ENCODE results near the gene TANC2. TPM values are rescaled to one million over a fixed set of nuclear protein-coding genes. Genes with fewer than 3 reads are reported as not detected.
A peak's percentile ranks its signal among the peaks of the same experiment; 100 is the strongest.

TANC2 gene
- total and polyA plus RNA-seq, 2 of the 8 experiments (the other 6 are each of a cell fraction or from before 2014, with no cell fraction given) = 5.7 to 21.9 TPM

- TF ChIP-seq CEBPB (IDR thresholded peaks at IDR 0.05; ENCODE audit: low read depth, low read length) (peak; percentile 93), GABPA (IDR thresholded peaks at IDR 0.05; ENCODE audit: borderline replicate concordance, insufficient read depth, low read length) (no peak)
- H3K4me1 ChIP-seq (replicated peaks in 1 of 4; ENCODE audit: control insufficient read depth in 3 of 4, insufficient read depth in 4 of 4, low read length in 3 of 4) = no peaks in the 10 kb centered on the region
- no peak overlapping the region for H2BK120ac ChIP-seq (replicated peaks; ENCODE audit: low read depth, low read length)
- no peaks in the 10 kb centered on the region for H3K79me2 ChIP-seq (ENCODE audit: control insufficient read depth in 1 of 2, insufficient read depth in 2 of 2, low read length in 2 of 2)
- no peak overlapping the region for H3K4me2 ChIP-seq (ENCODE audit: insufficient read depth in 1 of 2, low read depth in 2 of 2, low read length in 2 of 2)
- H3K14ac ChIP-seq (ENCODE audit: insufficient read length) = no peak overlapping the region
- H2BK15ac ChIP-seq (ENCODE audit: low read length) = no peak overlapping the region
- H4K20me1 ChIP-seq (replicated peaks in 1 of 2; ENCODE audit: control insufficient read depth in 1 of 2, insufficient read depth in 2 of 2, low read length in 2 of 2) = no peaks in the 10 kb centered on the region
- no peak overlapping the region for H3K27ac ChIP-seq (ENCODE audit: low read depth, low read length)
- POLR2A ChIA-PET (ENCODE audit: partially characterized antibody) = no interaction called here
- no peaks in the 10 kb centered on the region for H3K27me3 ChIP-seq (replicated peaks in 1 of 4; ENCODE audit: control insufficient read depth in 3 of 4, extremely low read depth in 1 of 4, insufficient read depth in 3 of 4, low read length in 3 of 4)
- DNase-seq (ENCODE audit: low read depth in 1 of 2, low spot score in 2 of 2) (no peak), FAIRE-seq (no peak)
- no peak overlapping the region for H2BK20ac ChIP-seq (ENCODE audit: low read length)
- H3K4me3 ChIP-seq (ENCODE audit: extremely low read depth in 1 of 4, insufficient read depth in 2 of 4, low read depth in 3 of 4, low read length in 4 of 4) = no peak overlapping the region
- H3K4ac ChIP-seq (replicated peaks; ENCODE audit: insufficient read length, low read depth, low read length) = no peak overlapping the region
- H3K23ac ChIP-seq (ENCODE audit: insufficient read length) = no peak overlapping the region
- no peak overlapping the region for H2BK5ac ChIP-seq (ENCODE audit: low read depth, low read length)
- no peak overlapping the region for H3K18ac ChIP-seq (ENCODE audit: extremely low read depth, low read length)
- H4K91ac ChIP-seq (replicated peaks; ENCODE audit: insufficient read length, low read length) = no peak overlapping the region
- H2BK12ac ChIP-seq (ENCODE audit: low read depth, low read length) = no peak overlapping the region
- no peaks in the 10 kb centered on the region for H3K23me2 ChIP-seq (ENCODE audit: low read depth, low read length)
- no peak overlapping the region for H2AK5ac ChIP-seq (ENCODE audit: low read depth, low read length)
- H3K56ac ChIP-seq (replicated peaks; ENCODE audit: insufficient read length, low read depth, low read length) = no peak overlapping the region
- no peaks in the 10 kb centered on the region; a peak in 1 of 4 replicates for H3K9me3 ChIP-seq (ENCODE audit: insufficient read depth in 2 of 2, low read depth in 1 of 2, low read length in 1 of 2)
- no peak overlapping the region for H3K9ac ChIP-seq (replicated peaks in 1 of 4; ENCODE audit: extremely low read depth in 1 of 4, low read depth in 3 of 4, low read length in 3 of 4)
- no peak overlapping the region for H4K5ac ChIP-seq (ENCODE audit: insufficient read length, low read depth, low read length)
- H3K36me3 ChIP-seq (ENCODE audit: control insufficient read depth in 2 of 4, insufficient read depth in 4 of 4, low read length in 3 of 4) = no peaks in the 10 kb centered on the region
- WGBS, 2 experiments (ENCODE audit: extremely low coverage in 1 of 2, insufficient coverage in 1 of 2, insufficient read length in 1 of 2, insufficient replicate concordance in 2 of 2, low coverage in 1 of 2, low lambda C conversion rate in 2 of 2, missing lambda C conversion rate in 1 of 2) = 87% methylated on average over 9 of the region's 9 CpGs; no CpG with 5 or more reads in 1 of the 2 experiments
- no peak overlapping the region for H4K8ac ChIP-seq (ENCODE audit: extremely low read depth, insufficient read depth, low read length)
- CTCF ChIA-PET (ENCODE audit: partially characterized antibody) = interaction anchor here (0.5 to 1.6 kb wide), 2 partner anchors 27 to 55 kb away, joined by 3 read pairs; no protein-coding TSS in a partner anchor
- H3K79me1 ChIP-seq (ENCODE audit: low read depth, low read length) = no peaks in the 10 kb centered on the region
- H2AFZ ChIP-seq (ENCODE audit: low read length) = no peak overlapping the region
Measured at GRCh38 chr17:62916684-62917571, 49.1 kb upstream of the TANC2 start.

Data from H1 (cell line).